GM18511 (cell line): ENCODE results near the gene DPYSL5.

Experiments used
- ATAC-seq: cut with Tn5 transposase; IDR thresholded peaks from one replicate; pipeline ENCODE4 v1.9.1; 2021; ENCODE audit warnings: mild to moderate bottlenecking, moderate library complexity; ENCODE audit not compliant: unreplicated experiment

The DPYSL5 gene

DNA sequence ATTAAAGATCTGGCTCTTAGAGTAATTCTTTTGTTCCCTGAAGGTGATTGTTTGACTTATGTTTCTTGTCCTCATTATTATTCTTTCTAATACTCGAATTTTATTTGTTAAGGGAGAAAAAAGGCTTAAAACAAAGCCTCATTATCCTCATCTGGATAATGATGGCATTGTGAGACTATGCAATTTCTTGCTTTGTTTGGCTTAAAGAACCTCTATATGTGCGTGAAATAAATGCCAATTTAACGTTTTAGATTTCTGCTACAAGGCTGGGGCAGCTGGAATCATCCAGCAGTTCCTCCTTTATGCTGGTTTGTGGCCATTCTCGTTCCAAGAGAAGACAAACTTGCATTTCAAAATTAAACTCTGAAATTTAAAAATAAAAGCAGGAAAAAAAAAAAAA is 4.9 kb upstream of the DPYSL5 start:
- ATAC-seq: no peak

GRCh38 chr2:26845021-26845420 is 2.9 kb upstream of the DPYSL5 start:
- ATAC-seq: no peak

GRCh38 chr2:26846334-26847306 is 1.3 kb upstream of the DPYSL5 start:
- ATAC-seq: no peak

GRCh38 chr2:26847307-26847654 is 651 bp upstream of the DPYSL5 start:
- ATAC-seq: no peak

GRCh38 chr2:26848336-26849055 is 564 bp downstream of the DPYSL5 start:
- no peak for ATAC-seq

DNA sequence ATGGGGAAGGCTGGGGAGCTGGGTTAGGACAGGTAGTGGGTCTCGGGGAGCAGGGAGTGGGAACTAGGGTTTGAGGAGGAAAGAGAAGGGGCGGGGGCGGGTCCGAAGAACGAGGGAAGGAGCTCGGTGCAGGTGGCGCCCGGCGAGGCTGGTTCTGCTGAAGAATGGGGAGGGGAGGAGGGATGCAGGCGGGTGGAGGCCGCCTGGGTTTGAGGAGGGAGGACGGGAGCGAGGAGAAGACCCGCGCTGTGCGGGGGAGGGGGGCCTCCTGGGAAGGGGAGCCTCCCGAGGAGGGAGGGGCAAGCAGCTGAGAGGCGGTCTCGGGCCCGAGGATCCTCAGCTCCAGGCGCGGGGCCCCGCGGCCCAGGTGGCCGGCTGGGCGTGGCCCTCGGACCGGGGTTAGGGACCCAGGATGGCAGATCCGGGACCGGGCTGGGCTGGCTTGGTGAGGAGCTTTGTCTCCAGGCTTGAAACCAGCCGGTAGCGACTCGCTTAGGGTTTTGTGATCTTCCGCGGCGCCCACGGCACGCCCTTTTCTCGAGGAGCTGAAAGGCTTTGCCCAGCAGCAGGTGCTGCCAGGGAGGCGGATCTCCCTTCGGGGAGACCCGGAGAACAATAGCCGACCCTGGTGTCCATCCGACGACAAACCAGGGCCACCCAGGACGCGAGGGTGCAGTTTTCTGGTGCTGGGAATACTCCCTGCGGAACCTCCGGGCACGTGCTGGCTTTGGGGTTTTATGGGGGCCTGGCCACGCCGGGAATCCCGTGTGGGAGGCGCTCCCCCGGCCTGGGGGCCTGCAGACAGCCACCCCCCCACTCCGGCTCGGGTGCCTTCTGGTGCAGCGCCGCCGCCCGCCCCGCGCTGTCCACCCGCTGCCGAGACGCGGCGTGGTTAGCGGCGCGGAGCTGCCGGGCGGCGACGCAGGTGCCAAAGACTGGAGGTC is 1.4 kb downstream of the DPYSL5 start:
- ATAC-seq: no peak

DNA sequence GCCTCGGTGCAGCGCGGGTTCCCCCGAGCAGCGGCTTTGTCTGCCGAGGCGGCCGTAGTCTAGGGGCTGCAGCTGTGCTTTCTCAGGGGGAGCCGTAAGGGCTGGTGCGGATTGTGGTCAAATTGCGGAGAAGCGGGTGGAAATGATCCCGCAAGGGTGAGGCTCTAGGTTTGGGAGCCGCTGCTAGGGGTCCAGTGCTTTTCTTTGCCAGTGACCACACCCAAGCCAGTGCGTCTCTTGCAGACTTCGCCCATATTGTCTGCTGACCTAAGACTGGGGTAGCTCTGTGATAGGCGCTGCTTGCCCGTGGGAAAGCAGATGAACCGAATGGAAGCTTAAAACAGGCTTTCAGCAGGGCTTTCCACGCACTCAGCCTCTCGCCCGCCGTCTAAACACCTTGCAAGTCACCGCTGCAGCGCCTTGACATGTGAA is 2.1 kb downstream of the DPYSL5 start:
- ATAC-seq: no peak

- ATAC-seq: no peak
Measured at GRCh38 chr2:26850505-26850904, 2.6 kb downstream of the DPYSL5 start.

DNA sequence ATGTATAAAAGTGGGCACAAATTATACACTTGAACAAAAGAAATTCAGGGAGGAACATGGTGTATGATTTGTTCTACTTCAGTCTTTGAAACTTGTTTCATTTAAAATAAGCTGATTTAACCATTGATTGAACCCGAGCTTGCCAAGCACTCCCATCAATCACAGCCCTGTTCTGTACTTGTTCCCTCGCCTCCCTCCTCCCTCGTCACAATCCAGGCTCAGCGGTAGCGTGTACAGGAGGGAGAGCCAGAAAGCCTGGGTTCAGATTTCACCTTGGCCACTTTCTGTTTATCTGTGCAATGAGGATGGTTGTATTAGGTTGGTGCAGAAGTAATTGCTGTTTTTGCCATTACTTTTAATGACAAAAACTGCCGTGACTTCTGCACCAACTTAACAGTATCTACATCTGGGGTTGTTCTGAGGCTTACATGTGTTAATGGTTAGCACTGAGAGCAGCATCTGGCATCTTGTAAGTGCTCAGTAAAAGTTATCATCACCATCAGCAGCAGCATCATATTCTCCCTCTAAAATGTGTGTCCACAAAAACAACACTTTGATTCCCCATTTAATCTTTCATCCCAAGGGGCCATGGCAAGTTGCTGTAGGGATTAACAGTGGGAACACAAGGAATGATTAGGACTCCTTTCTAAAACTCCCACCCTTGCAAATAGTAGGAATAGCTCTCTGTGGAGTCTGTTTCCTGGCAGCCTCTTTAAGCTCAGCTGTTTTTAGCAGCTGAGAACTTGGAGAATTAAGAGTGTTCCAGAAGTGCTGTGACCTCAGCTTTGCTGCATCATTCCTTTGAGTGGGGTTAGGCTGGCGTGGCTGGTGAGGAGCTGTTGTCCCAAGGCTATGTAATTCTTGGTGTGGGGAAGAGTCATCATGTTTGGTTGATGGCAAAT is 4.7 kb downstream of the DPYSL5 start:
- ATAC-seq: no peak

GRCh38 chr2:26853751-26854150 is 5.8 kb downstream of the DPYSL5 start:
- ATAC-seq: no peak

- no peak for ATAC-seq
Measured at GRCh38 chr2:26854283-26854827, 6.4 kb downstream of the DPYSL5 start.

DNA sequence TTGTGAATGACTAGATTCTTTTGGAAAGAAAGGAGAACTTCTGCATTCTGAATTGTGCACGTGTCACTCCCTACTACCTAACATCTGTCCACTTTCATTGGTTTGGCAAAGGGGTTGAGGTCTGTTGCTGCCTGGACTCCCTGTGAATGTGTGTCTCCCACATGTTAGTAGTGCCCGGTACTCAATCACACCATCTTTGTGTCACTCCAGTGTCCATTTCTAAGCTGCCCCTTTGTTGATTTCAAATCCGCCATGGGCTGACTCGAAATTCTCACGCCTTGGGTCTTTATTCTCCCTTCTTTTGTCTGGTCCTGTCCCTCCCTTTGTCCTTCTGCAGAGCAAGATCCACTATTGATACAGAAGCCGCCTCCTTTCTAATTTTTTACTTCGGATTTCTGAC is 7.5 kb downstream of the DPYSL5 start:
- no peak for ATAC-seq

- no peak for ATAC-seq
Measured at GRCh38 chr2:26859622-26860021, 11.7 kb downstream of the DPYSL5 start.

- ATAC-seq: no peak
Measured at GRCh38 chr2:26860211-26860850, 12.4 kb downstream of the DPYSL5 start.

DNA sequence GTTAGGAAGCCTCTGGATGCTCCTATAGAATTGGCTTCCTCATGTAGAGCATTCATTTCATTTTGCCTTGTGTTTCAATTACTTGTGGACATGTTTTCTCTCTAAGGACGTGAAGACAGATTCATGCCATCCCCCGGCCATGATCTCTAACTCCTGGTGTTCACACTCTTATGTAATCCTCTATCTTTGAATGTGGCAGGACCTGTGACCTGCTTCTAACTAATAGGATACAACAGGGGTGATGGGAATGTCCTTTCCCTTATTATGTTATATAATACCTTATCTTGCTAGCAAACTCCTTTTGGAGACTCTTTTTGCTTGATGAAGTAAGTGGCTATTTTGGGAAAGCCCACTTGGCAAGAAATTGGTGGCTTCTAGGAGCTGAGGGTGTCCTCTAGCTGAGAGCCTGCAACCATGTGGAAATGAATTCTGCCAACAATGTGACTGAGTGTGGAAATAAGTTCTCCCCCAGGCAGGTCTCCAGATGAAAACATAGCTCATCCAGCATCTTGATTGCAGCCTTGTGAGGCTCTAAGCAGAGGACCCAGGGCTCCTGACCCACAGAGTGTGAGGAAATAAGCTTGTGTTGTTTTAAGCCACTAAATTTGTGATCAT is 13.8 kb downstream of the DPYSL5 start:
- no peak for ATAC-seq

- no peak for ATAC-seq
Measured at GRCh38 chr2:26864226-26864625, 16.3 kb downstream of the DPYSL5 start.

DNA sequence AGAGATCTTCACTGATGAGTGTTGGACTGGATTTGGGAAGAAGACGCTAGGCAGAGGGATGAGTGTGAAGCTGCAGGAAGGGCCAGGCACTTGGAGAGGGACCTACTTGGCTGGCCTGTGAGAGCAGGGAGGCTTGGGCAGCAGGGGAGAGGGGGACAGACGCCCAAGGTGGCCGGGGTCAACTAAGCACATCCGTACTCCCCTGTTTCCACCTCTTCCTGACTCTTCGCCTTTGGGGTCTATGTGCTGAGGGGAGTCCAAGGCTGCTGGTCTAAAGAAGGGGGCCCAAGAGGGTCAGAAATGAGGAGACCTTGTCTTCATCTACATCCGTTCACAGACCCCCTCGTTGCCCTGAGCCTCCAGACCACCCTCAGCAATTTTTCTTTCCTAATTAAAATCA is 16.7 kb downstream of the DPYSL5 start:
- ATAC-seq: no peak

GRCh38 chr2:26870585-26871095 is 22.7 kb downstream of the DPYSL5 start:
- ATAC-seq: no peak
